ENCODE measurements around the gene WDR27.

- TF ChIP-seq CTCF (IDR thresholded peaks at IDR 0.05; ENCODE audit: low read depth, low read length) (no peak), POLR2A (IDR thresholded peaks at IDR 0.05; ENCODE audit: extremely low read depth, insufficient read length) (no peak), MAX (IDR thresholded peaks at IDR 0.05; ENCODE audit: low read depth, low read length) (no peak), MYC (IDR thresholded peaks at IDR 0.05; ENCODE audit: low read depth, low read length) (no peak)
These were observed 133.3 kb downstream of the WDR27 start for GRCh38 chr6:169568314-169569087.
